Mucosa of descending colon (tissue), 3 donors: ENCODE data around the gene FRMD3. TPM values are rescaled to one million over a fixed set of nuclear protein-coding genes. Genes with fewer than 3 reads are reported as not detected.

Experiments
- ATAC-seq: fragments of 200-7000 bp; cut with Tn5 transposase; one replicate; pipeline ENCODE4 v1.9.1; 2020; ENCODE audit warnings: mild to moderate bottlenecking, moderate library complexity
- DNase-seq, 3 donors: peaks; one replicate each; pipeline ENCODE4 v3.0.0-alpha.2; 2020
- H3K36me3 ChIP-seq: fragments of 200-600 bp; one replicate; pipeline ENCODE4 v1.8.0; 2021; ENCODE audit warnings: low read depth, mild to moderate bottlenecking
- H3K4me1 ChIP-seq: fragments of 200-600 bp; one replicate; pipeline ENCODE4 v1.8.0; 2021; ENCODE audit warnings: low read depth, mild to moderate bottlenecking
- H3K4me3 ChIP-seq: fragments of 200-600 bp; one replicate; pipeline ENCODE4 v1.8.0; 2021; ENCODE audit warnings: mild to moderate bottlenecking
- H3K9me3 ChIP-seq: fragments of 200-600 bp; one replicate; pipeline ENCODE4 v1.8.0; 2021; ENCODE audit warnings: mild to moderate bottlenecking
- CTCF ChIP-seq: fragments of 200-600 bp; IDR thresholded peaks from one replicate; pipeline ENCODE4 v1.8.0; 2022; ENCODE audit warnings: antibody characterized with exemption, mild to moderate bottlenecking
- intact Hi-C, 2 donors: fragments of 100-400 bp; cut with DNase I in 1 of 2; cut with micrococcal nuclease in 1 of 2; formaldehyde crosslinking; loops; one replicate each; pipeline versions ENCODE4 v1.11.0 to v1.11.1; 2022; cut with DNase I, micrococcal nuclease
- total RNA-seq, 3 donors: library from RNA; stranded (reverse); fragmentation: NEBNext Ultra II Directional in 2 of 3; extraction: Animal tissue kit (Norgen Biotek cat#: 25700) in 2 of 3; gene quantifications; one replicate each; pipeline versions ENCODE4 v1.2.1 to v1.2.4, GENCODE V29; 2021 to 2023
- donor health status: DM: no; HTN: no; CAD: no; lungs with moderate emphysema.
- donor health status: DM: no; HTN: no; CAD: no.
- donor health status: DM: no; HTN: yes; CAD: no.

Gene FRMD3
- total RNA-seq, 3 donors from 2014 or later, result 12.2 to 27.4 (median 25.0) TPM

DNA sequence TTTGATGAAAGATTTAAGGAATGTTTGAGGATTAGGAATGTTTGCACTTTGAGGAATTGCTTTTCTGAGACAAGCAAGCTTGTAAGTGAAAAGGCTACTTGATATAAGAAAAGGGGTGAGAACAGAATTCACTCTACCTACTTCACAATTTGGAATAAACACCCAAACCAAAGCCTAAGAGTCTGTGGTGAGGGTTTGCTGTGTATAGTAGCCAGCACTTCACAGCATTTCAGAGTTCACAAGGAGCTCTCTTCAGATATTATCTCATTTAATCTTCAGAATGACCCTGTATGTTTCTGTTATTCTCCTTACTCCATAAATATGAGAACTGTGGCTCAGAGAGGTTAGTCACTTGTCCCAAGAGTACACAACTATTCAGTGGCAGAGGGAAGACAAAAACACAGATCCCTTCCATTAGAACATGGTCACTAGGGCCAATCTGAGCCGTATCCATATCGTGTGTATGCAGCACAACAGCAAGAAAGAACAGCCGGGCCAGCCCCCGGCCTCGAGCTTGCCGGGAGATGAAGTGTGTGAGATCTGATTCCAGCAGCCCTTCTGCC, 92.4 kb downstream of the FRMD3 start:
- Histone ChIP-seq H3K36me3 (no peaks in the 10 kb centered on the region), H3K4me3 (no peak overlapping the region), H3K9me3 (no peaks in the 10 kb centered on the region), H3K4me1 (peaks cover 2% of the 10 kb centered on the region)
- DNase-seq, result no peak
- intact Hi-C loops, result no loop called here
- TF ChIP-seq CTCF, result no peak
- ATAC-seq, result no peak

- Histone ChIP-seq H3K36me3 (no peaks in the 10 kb centered on the region), H3K4me3 (no peak overlapping the region), H3K9me3 (no peaks in the 10 kb centered on the region), H3K4me1 (no peaks in the 10 kb centered on the region)
- DNase-seq (no peak), ATAC-seq (peak; percentile 15)
- intact Hi-C loops, result no loop called here
- TF ChIP-seq CTCF, result no peak
Measured at GRCh38 chr9:83444110-83444509, 94.1 kb downstream of the FRMD3 start.

- no peak overlapping the region for H3K4me3 ChIP-seq
- no peak for DNase-seq
- H3K36me3 ChIP-seq, result no peaks in the 10 kb centered on the region
- intact Hi-C loops, result no loop called here
- TF ChIP-seq CTCF, result no peak
- no peaks in the 10 kb centered on the region for H3K4me1 ChIP-seq
- no peaks in the 10 kb centered on the region for H3K9me3 ChIP-seq
- ATAC-seq, result no peak
Measured at GRCh38 chr9:83441390-83441789, 96.8 kb downstream of the FRMD3 start.

DNA sequence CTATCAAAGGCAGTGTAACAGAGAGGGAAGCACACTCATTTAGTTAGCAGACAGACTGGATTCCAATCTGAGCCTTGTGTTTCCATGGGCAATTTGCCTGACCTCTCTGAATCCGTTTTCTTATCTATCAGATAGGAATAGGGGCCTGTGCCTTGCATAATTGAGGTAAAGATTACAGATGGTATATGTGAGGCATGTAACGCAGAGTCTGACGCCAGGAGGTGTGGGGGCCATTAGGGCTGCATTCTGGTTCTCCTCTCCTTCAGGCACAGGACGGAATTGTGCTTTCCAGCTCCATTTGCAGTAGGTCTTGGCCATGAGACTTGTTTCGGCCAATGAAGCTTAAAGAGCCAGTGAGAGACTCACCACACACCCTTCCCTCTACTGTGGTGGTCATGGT, 97.6 kb downstream of the FRMD3 start:
- H3K36me3 ChIP-seq, result no peaks in the 10 kb centered on the region
- TF ChIP-seq CTCF, result no peak
- no peaks in the 10 kb centered on the region for H3K4me1 ChIP-seq
- H3K9me3 ChIP-seq, result no peaks in the 10 kb centered on the region
- DNase-seq (no peak), ATAC-seq (no peak)
- intact Hi-C loops, result no loop called here
- no peak overlapping the region for H3K4me3 ChIP-seq

GRCh38 chr9:83435301-83435700, 102.9 kb downstream of the FRMD3 start:
- Histone ChIP-seq H3K36me3 (no peaks in the 10 kb centered on the region), H3K9me3 (no peaks in the 10 kb centered on the region), H3K4me1 (peaks cover 14% of the 10 kb centered on the region), H3K4me3 (no peak overlapping the region)
- TF ChIP-seq CTCF, result no peak
- DNase-seq (no peak), ATAC-seq (no peak)
- intact Hi-C loops, result no loop called here

DNA sequence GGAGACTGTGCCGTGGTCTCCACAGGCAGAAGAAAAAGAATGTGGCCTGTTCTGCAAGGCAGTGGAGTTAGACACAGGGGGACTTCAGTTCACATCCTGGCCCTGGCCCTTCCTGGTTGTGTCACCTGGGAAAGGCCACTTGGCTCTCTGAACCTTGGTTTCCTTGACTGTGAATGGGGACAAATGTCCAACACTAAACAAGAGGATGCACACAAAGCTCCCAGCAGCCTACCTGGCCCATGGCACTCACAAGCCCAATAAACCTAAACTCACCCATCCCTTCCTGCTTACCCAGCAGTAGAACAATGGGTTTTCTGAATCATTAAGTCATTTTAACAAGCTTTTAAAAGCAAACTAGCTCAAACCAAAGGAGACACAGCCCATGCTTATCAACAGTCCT, 103.9 kb downstream of the FRMD3 start:
- peaks cover 14% of the 10 kb centered on the region for H3K4me1 ChIP-seq
- DNase-seq (peak in 1 of 3 donors; percentile 47), ATAC-seq (peak; percentile 88)
- H3K4me3 ChIP-seq, result no peak overlapping the region
- TF ChIP-seq CTCF, result no peak
- H3K36me3 ChIP-seq, result no peaks in the 10 kb centered on the region
- intact Hi-C loops, result no loop called here
- H3K9me3 ChIP-seq, result no peaks in the 10 kb centered on the region
